Neuronal stem cell (in vitro differentiated cells): ENCODE results near the gene TM9SF3.

ENCODE experiments used
- DNase-seq: peaks from one replicate; pipeline ENCODE4 v3.0.0-alpha.2; 2013; ENCODE audit warnings: low spot score
- H2AFZ ChIP-seq: one replicate; pipeline ENCODE4 v1.6.1; 2013; ENCODE audit warnings: mild to moderate bottlenecking, low read length, inconsistent platforms
- H2AK5ac ChIP-seq: 2 replicates; pipeline ENCODE4 v1.6.1; 2013; ENCODE audit warnings: low read depth, mild to moderate bottlenecking, inconsistent platforms, low read length, moderate library complexity, mixed read lengths
- H2BK120ac ChIP-seq: 2 replicates; pipeline ENCODE4 v1.6.1; 2013; ENCODE audit warnings: low read depth, mild to moderate bottlenecking, inconsistent platforms, low read length, moderate library complexity, mixed read lengths
- H2BK12ac ChIP-seq: one replicate; pipeline ENCODE4 v1.6.1; 2013; ENCODE audit warnings: low read length, inconsistent platforms
- H2BK15ac ChIP-seq: 2 replicates; pipeline ENCODE4 v1.6.1; 2013; ENCODE audit warnings: mild to moderate bottlenecking, low read length, inconsistent platforms, mixed read lengths
- H2BK5ac ChIP-seq: one replicate; pipeline ENCODE4 v1.6.1; 2013; ENCODE audit warnings: inconsistent platforms, mild to moderate bottlenecking, low read length, moderate library complexity
- H3K14ac ChIP-seq: one replicate; pipeline ENCODE4 v1.6.1; 2013; ENCODE audit warnings: low read length, inconsistent platforms
- H3K18ac ChIP-seq: 2 replicates; pipeline ENCODE4 v1.6.1; 2013; ENCODE audit warnings: low read length, inconsistent platforms
- H3K23ac ChIP-seq: 2 replicates; pipeline ENCODE4 v1.6.1; 2013; ENCODE audit warnings: low read depth, mild to moderate bottlenecking, mixed read lengths, low read length, inconsistent platforms; ENCODE audit not compliant: poor library complexity
- H3K27ac ChIP-seq: replicated peaks from 3 replicates; pipeline ENCODE4 v1.5.1; 2013; ENCODE audit warnings: low read length, inconsistent platforms
- H3K27me3 ChIP-seq, 3 experiments: 2 replicates each; pipeline ENCODE4 v1.6.1; 2013; ENCODE audit warnings: low read length in 3 of 3, mild to moderate bottlenecking in 2 of 3, inconsistent platforms in 1 of 3, low read depth in 1 of 3, mixed read lengths in 1 of 3, moderate library complexity in 1 of 3; ENCODE audit not compliant: control insufficient read depth in 3 of 3, insufficient read depth in 3 of 3
- H3K36me3 ChIP-seq, 2 donors: replicated peaks in 1 of 2; 2 replicates each; pipeline ENCODE4 v1.6.1; 2013; ENCODE audit warnings: low read length in 2 of 2; ENCODE audit not compliant: control insufficient read depth in 2 of 2, insufficient read depth in 2 of 2
- H3K4ac ChIP-seq: 2 replicates; pipeline ENCODE4 v1.6.1; 2013; ENCODE audit warnings: inconsistent platforms, mild to moderate bottlenecking, low read length, moderate library complexity
- H3K4me1 ChIP-seq, 2 donors: 1 replicate in 1 of 2; 2 replicates in 1 of 2; pipeline ENCODE4 v1.6.1; 2013; ENCODE audit warnings: low read length in 2 of 2, low read depth in 1 of 2; ENCODE audit not compliant: control insufficient read depth in 2 of 2, insufficient read depth in 1 of 2
- H3K4me2 ChIP-seq: one replicate; pipeline ENCODE4 v1.6.1; 2013; ENCODE audit warnings: mild to moderate bottlenecking, low read length, inconsistent platforms; ENCODE audit not compliant: insufficient read depth, poor library complexity, severe bottlenecking
- H3K4me3 ChIP-seq, 2 donors: 2 replicates each; pipeline ENCODE4 v1.5.1; 2013; ENCODE audit warnings: low read length in 2 of 2, mild to moderate bottlenecking in 2 of 2, inconsistent platforms in 1 of 2, moderate library complexity in 1 of 2
- H3K79me1 ChIP-seq: one replicate; pipeline ENCODE4 v1.6.1; 2013; ENCODE audit warnings: low read depth, mild to moderate bottlenecking, inconsistent platforms, low read length, moderate library complexity
- H3K9ac ChIP-seq: one replicate; pipeline ENCODE4 v1.6.1; 2013; ENCODE audit warnings: mild to moderate bottlenecking, low read depth, low read length, inconsistent platforms; ENCODE audit not compliant: poor library complexity
- H3K9me3 ChIP-seq, 2 donors: replicated peaks in 1 of 2; 2 replicates each; pipeline versions ENCODE3 to v1.6.1; 2013; ENCODE audit warnings: low read length in 2 of 2, mild to moderate bottlenecking in 2 of 2, inconsistent platforms in 1 of 2, low read depth in 1 of 2, mixed read lengths in 1 of 2, moderate library complexity in 1 of 2; ENCODE audit not compliant: control insufficient read depth in 2 of 2, insufficient read depth in 1 of 2
- H4K8ac ChIP-seq: one replicate; pipeline ENCODE4 v1.6.1; 2013; ENCODE audit warnings: low read depth, mild to moderate bottlenecking, inconsistent platforms, low read length, moderate library complexity
- H4K91ac ChIP-seq: one replicate; pipeline ENCODE4 v1.6.1; 2013; ENCODE audit warnings: low read length, low read depth, mild to moderate bottlenecking, inconsistent platforms; ENCODE audit not compliant: poor library complexity
- WGBS, 2 donors: extraction: QIAGEN DNeasy Blood & Tissue Kit; methylation state at CpG; one replicate each; pipeline ENCODE4 v1.1.7; 2013; ENCODE audit warnings: missing lambda C conversion rate in 2 of 2, mixed read lengths in 1 of 2; ENCODE audit not compliant: insufficient read length in 2 of 2, insufficient replicate concordance in 1 of 2; ENCODE audit errors: extremely low coverage in 2 of 2; 5-methylcytosine and 5-hydroxymethylcytosine counted together

TM9SF3 gene

DNA sequence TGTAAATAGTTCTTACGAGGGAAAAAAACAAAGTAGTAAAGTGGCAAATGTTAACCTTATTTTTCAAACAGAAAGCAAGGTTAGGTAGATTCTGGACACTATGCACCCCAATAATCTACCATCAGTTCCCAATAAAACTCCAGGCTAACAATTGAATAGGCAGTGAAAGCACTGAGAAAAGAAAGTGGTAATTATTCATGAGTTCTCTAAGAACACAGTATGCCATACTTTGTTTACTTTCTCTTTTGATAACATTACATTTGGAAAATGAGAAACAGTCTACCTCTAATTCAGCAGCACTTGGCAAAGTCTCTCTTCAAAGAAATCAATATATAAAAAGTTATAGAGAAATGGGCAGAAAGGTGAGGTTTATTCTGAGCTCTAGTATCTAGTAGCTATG lies 18.4 kb downstream of the TM9SF3 start:
- Histone ChIP-seq H3K79me1 (peaks cover 3% of the 10 kb centered on the region), H3K9me3 (peaks cover 0 to 5% of the 10 kb centered on the region in 2 donors), H3K27ac (no peak overlapping the region), H4K8ac (no peak overlapping the region), H3K4ac (no peak overlapping the region), H4K91ac (no peak overlapping the region), H2BK12ac (no peak overlapping the region), H3K23ac (no peak overlapping the region), H3K9ac (no peak overlapping the region), H3K4me1 (no peaks in the 10 kb centered on the region), H3K18ac (no peak overlapping the region), H2AFZ (no peak overlapping the region), H3K14ac (no peak overlapping the region), H3K36me3 (peaks cover 5 to 75% of the 10 kb centered on the region in 2 donors), H3K27me3 (no peaks in the 10 kb centered on the region), H2BK15ac (no peak overlapping the region), H2BK120ac (no peak overlapping the region), H2BK5ac (no peak overlapping the region), H2AK5ac (no peak overlapping the region), H3K4me3 (no peak overlapping the region), H3K4me2 (no peak overlapping the region)
- no peak for DNase-seq
- no CpG with 5 or more reads among the region's 1 CpG for WGBS, 2 donors

DNA sequence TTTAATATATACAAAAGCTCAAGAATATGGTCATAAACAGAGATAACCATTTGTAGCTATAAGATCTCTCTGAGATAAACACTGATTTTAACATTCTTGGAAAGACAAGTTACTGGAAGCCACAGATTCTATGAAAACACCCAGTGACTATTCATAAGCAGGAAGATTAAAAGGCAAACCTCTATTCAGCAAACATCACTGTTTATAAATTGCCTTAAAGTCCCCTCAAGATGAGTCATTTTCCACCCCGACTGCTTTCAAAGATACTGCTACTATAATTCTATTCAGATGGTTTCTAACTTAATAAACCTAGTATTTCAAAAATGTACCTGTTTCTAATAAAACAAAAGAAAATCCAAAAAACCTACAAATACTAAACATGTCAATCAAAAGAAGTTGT lies 21.0 kb downstream of the TM9SF3 start:
- H3K18ac ChIP-seq, result no peak overlapping the region
- H3K4me3 ChIP-seq, result no peak overlapping the region
- WGBS, 2 donors, result no CpG with 5 or more reads among the region's 1 CpG
- no peaks in the 10 kb centered on the region for H3K9me3 ChIP-seq
- no peak for DNase-seq
- H3K79me1 ChIP-seq, result peaks cover 3% of the 10 kb centered on the region
- H3K27me3 ChIP-seq, result no peaks in the 10 kb centered on the region
- no peak overlapping the region for H3K14ac ChIP-seq
- peaks cover 6 to 78% of the 10 kb centered on the region in 2 donors for H3K36me3 ChIP-seq
- H3K4me1 ChIP-seq, result no peaks in the 10 kb centered on the region
- H4K8ac ChIP-seq, result no peak overlapping the region
- no peak overlapping the region for H3K23ac ChIP-seq
- no peak overlapping the region for H2AFZ ChIP-seq
- no peak overlapping the region for H3K4me2 ChIP-seq
- no peak overlapping the region for H2AK5ac ChIP-seq
- no peak overlapping the region for H2BK5ac ChIP-seq
- H2BK120ac ChIP-seq, result no peak overlapping the region
- H3K27ac ChIP-seq, result no peak overlapping the region
- H2BK15ac ChIP-seq, result no peak overlapping the region
- H2BK12ac ChIP-seq, result no peak overlapping the region
- no peak overlapping the region for H3K9ac ChIP-seq
- no peak overlapping the region for H3K4ac ChIP-seq
- no peak overlapping the region for H4K91ac ChIP-seq

DNA sequence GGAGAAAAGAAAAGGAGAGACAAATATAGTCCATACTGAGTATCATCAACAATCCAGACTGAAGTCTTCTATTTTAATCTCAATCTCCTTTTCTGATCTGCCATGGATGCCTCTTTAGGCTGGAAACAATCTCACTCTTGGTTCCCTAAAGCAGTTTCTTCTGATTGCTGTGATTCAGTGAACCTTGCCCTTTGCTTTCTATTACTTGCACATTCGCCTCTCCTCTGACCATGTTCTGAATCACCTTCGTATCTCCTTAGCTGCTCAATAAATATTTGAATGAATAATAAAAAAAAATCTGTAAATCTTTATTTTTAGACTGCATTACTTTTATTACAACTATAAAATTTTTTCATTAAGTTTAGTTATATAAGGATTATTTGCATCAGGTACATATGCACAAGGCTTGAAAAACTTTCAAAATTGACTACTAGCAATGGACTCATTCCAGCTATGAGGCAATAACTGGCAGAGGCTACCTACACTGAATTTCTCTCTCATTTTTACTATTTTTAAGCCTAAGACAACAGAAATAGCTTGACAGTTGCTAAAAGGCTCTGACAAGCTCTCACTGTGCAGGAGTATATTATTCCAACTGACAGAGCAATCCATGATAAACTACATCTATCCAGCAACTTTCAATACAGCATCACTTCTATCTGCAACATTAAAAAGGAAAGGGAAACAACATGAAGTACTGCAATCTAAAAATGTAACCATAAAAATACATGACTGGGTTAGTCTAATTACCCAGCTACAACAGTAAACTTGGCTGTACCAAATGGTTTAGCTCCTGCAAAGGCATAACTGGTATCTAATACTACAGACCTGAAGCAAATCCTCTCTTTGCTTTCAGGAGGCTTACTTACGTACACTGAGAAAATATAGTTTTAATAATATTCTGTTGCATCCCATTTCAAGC lies 25.6 kb downstream of the TM9SF3 start:
- H3K36me3 ChIP-seq, result peaks cover 4 to 84% of the 10 kb centered on the region in 2 donors

DNA sequence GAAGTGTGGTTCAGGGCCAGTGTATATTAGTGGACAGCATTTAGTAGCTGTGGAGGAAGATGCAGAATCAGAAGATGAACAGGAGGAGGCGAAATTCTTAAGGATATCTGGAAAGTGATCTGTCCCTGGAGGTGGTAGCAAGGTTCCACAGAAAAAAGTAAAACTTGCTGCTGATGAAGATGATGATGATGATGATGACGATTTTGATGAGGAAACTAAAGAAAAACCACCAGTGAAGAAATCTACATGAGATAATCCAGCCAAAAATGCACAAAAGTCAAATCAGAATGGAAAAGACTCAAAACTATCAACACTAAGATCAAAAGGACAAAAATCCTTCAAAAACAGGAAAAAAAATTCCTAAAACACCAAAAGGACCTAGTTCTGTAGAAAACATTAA lies 26.3 kb downstream of the TM9SF3 start:
- H2BK15ac ChIP-seq, result no peak overlapping the region
- WGBS, 2 donors, result no CpG with 5 or more reads among the region's 2 CpGs
- H3K27ac ChIP-seq, result no peak overlapping the region
- no peak overlapping the region for H2BK5ac ChIP-seq
- H2BK120ac ChIP-seq, result no peak overlapping the region
- no peak overlapping the region for H3K4ac ChIP-seq
- H2AK5ac ChIP-seq, result no peak overlapping the region
- no peak overlapping the region for H3K4me2 ChIP-seq
- H4K91ac ChIP-seq, result no peak overlapping the region
- H3K27me3 ChIP-seq, result no peaks in the 10 kb centered on the region
- no peaks in the 10 kb centered on the region for H3K4me1 ChIP-seq
- no peak overlapping the region for H2BK12ac ChIP-seq
- H3K36me3 ChIP-seq, result peaks cover 4 to 82% of the 10 kb centered on the region in 2 donors
- H3K79me1 ChIP-seq, result no peaks in the 10 kb centered on the region
- H3K4me3 ChIP-seq, result no peak overlapping the region
- no peaks in the 10 kb centered on the region for H3K9me3 ChIP-seq
- no peak overlapping the region for H3K23ac ChIP-seq
- no peak for DNase-seq
- H2AFZ ChIP-seq, result no peak overlapping the region
- H4K8ac ChIP-seq, result no peak overlapping the region
- H3K18ac ChIP-seq, result no peak overlapping the region
- no peak overlapping the region for H3K9ac ChIP-seq
- no peak overlapping the region for H3K14ac ChIP-seq

More for the DNA sequence above, 25.6 kb downstream of the TM9SF3 start:
- H2AFZ ChIP-seq, result no peak overlapping the region
- H3K9me3 ChIP-seq, result no peaks in the 10 kb centered on the region
- H3K14ac ChIP-seq, result no peak overlapping the region
- H4K91ac ChIP-seq, result no peak overlapping the region
- H3K27me3 ChIP-seq, result no peaks in the 10 kb centered on the region
- H2BK15ac ChIP-seq, result no peak overlapping the region
- H3K9ac ChIP-seq, result no peak overlapping the region
- H3K4me3 ChIP-seq, result no peak overlapping the region
- H4K8ac ChIP-seq, result no peak overlapping the region
- no peak overlapping the region for H3K27ac ChIP-seq
- no peak overlapping the region for H3K18ac ChIP-seq
- H2AK5ac ChIP-seq, result no peak overlapping the region
- H3K23ac ChIP-seq, result no peak overlapping the region
- H3K4me2 ChIP-seq, result no peak overlapping the region
- H2BK5ac ChIP-seq, result no peak overlapping the region
- H2BK120ac ChIP-seq, result no peak overlapping the region
- no peaks in the 10 kb centered on the region for H3K79me1 ChIP-seq
- H3K4ac ChIP-seq, result no peak overlapping the region
- no CpG with 5 or more reads among the region's 3 CpGs for WGBS, 2 donors
- no peak for DNase-seq
- H3K4me1 ChIP-seq, result no peaks in the 10 kb centered on the region
- no peak overlapping the region for H2BK12ac ChIP-seq
